Peyer's patch (tissue), 4 donors: Measurements from ENCODE around the gene VPS33A. TPM values are rescaled to one million over a fixed set of nuclear protein-coding genes. Genes with fewer than 3 reads are reported as not detected.
A peak's percentile ranks its signal among the peaks of the same experiment; 100 is the strongest.
"Not testable (repeated sequence)": the region's sequence is repeated elsewhere in the genome, so short reads cannot be mapped to it uniquely, and the experiment has no call there.

Experiments used
- DNase-seq, 3 donors: peaks; one replicate each; pipeline ENCODE4 v3.0.0-alpha.2; 2017 to 2019
- H3K27ac ChIP-seq, 4 donors: fragments of 200-600 bp; sonication (generic); one replicate each; pipeline ENCODE4 v1.5.1; 2016 to 2019
- H3K27me3 ChIP-seq, 2 donors: fragments of 200-600 bp; sonication (generic); one replicate each; pipeline ENCODE4 v1.5.1; 2019
- H3K36me3 ChIP-seq, 3 donors: fragments of 200-600 bp; sonication (generic); one replicate each; pipeline ENCODE4 v1.5.1; 2016 to 2019
- H3K4me1 ChIP-seq, 4 donors: fragments of 200-600 bp; sonication (generic); one replicate each; pipeline ENCODE4 v1.5.1; 2016 to 2019
- H3K4me3 ChIP-seq, 4 donors: fragments of 200-600 bp; sonication (generic); 1 replicate in 3 of 4; 2 replicates in 1 of 4; pipeline ENCODE4 v1.5.1; 2016 to 2019; ENCODE audit warnings: mild to moderate bottlenecking in 1 of 4
- H3K9me3 ChIP-seq, 4 donors: fragments of 200-600 bp; sonication (generic); one replicate each; pipeline ENCODE4 v1.5.1; 2016 to 2019; ENCODE audit warnings: mild to moderate bottlenecking in 1 of 4
- POLR2A ChIP-seq, 2 donors: fragments of 450-650 bp; IDR thresholded peaks; one replicate each; pipeline ENCODE4 v1.5.1; 2017; ENCODE audit warnings: antibody characterized with exemption in 2 of 2, mild to moderate bottlenecking in 2 of 2, moderate library complexity in 2 of 2
- total RNA-seq, 4 donors: library from RNA; depleted of rRNA; stranded (reverse); fragments of >200 nt; gene quantifications; one replicate each; pipeline ENCODE4 v1.1.0, GENCODE V29; 2016
- TF ChIP-seq, protein P1 (sequence below), 6 experiments: fragments of 450-650 bp in 4 of 6; fragments of 200-600 bp in 2 of 6; sonication (generic) in 1 of 6; IDR thresholded peaks; one replicate each; pipeline ENCODE4 v1.5.1; 2017 to 2019; ENCODE audit warnings: antibody characterized with exemption in 6 of 6, mild to moderate bottlenecking in 3 of 6, moderate library complexity in 1 of 6

The VPS33A gene
- total RNA-seq, 4 donors from 2014 or later = 13.1 to 18.2 (median 16.7) TPM

DNA sequence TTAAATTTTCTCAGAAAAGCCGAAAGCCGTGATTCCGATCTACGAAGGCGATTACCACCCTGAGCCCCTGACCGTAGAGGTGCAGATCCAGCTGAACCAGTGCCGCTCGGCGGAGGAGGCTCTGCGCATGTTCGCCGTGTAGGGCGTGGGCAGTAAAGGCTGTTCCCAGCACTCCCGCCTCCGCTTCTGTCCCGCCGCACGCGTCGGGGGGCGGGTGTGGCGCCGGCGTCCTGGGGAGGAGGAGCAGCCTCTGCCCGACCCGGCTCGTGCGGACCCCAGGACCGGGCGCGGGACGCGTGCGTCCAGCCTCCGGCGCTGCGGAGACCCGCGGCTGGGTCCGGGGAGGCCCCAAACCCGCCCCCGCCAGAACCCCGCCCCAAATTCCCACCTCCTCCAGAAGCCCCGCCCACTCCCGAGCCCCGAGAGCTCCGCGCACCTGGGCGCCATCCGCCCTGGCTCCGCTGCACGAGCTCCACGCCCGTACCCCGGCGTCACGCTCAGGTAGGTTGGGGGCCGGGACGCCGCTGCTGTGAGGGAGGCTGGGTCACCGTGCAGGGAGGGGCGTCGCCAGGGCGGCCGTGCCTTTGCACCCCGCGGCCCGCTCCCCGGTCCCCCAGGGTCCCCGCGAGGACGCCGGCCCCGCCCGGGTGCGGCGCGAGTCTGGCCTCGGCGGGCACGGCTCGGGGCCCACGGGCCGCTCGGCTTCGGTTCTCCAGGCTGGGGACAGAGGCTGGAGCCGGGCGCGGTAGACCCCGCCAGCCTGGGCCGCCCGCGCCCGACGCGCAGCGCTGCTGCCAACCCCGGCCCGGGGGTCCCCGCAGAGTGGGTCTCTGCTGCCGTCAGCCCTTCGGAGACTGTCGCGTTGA is 62.8 kb downstream of the VPS33A start, which contains the start of gene B3GNT4:
Gene B3GNT4 (plus strand): TSS at position 409 of the 866 bp plus-strand sequence. CDS start 910 bp downstream, outside the sequence.
- peaks cover 0 to 19% (median 0%) of the 10 kb centered on the region in 3 donors for H3K36me3 ChIP-seq
- peaks cover 0 to 23% (median 14%) of the 10 kb centered on the region in 4 donors for H3K4me1 ChIP-seq
- H3K27me3 ChIP-seq = peaks cover 0 to 18% of the 10 kb centered on the region in 2 donors
- peak within 1 kb of the TSS; percentile 43 to 72 (median 64) for H3K4me3 ChIP-seq
- H3K27ac ChIP-seq = peak within 1 kb of the TSS in 1 of 4 donors; percentile 17
- H3K9me3 ChIP-seq = no peaks in the 10 kb centered on the region
- DNase-seq = peak; percentile 69 to 82 (median 81)
- TF ChIP-seq POLR2A (IDR thresholded peaks at IDR 0.05) = no peak
- TF ChIP-seq, protein P1, sequence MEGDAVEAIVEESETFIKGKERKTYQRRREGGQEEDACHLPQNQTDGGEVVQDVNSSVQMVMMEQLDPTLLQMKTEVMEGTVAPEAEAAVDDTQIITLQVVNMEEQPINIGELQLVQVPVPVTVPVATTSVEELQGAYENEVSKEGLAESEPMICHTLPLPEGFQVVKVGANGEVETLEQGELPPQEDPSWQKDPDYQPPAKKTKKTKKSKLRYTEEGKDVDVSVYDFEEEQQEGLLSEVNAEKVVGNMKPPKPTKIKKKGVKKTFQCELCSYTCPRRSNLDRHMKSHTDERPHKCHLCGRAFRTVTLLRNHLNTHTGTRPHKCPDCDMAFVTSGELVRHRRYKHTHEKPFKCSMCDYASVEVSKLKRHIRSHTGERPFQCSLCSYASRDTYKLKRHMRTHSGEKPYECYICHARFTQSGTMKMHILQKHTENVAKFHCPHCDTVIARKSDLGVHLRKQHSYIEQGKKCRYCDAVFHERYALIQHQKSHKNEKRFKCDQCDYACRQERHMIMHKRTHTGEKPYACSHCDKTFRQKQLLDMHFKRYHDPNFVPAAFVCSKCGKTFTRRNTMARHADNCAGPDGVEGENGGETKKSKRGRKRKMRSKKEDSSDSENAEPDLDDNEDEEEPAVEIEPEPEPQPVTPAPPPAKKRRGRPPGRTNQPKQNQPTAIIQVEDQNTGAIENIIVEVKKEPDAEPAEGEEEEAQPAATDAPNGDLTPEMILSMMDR (IDR thresholded peaks at IDR 0.05) = no peak

DNA sequence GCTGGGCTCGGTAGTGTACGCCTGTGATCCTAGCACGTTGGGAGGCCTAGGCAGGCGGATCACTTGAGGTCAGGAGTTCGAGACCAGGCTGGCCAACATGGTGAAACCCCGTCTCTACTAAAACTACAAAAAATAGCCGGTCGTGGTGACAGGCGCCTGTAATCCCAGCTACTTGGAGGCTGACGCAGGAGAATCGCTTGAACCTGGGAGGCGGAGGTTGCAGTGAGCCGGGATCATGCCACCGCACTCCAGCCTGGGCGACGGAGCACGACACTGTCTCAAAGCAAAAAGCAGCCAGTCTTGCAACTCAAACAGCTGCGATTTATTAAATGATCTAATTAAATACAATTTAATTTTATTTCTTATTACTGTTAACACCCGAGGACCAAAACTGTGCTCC is 63.5 kb downstream of the VPS33A start:
- Histone ChIP-seq H3K4me1 (peaks cover 0 to 23% (median 14%) of the 10 kb centered on the region in 4 donors), H3K27me3 (peaks cover 0 to 18% of the 10 kb centered on the region in 2 donors), H3K4me3 (peak overlapping the region in 3 of 4 donors; percentile 61 to 72 (median 67)), H3K36me3 (peaks cover 0 to 12% (median 0%) of the 10 kb centered on the region in 3 donors)
- H3K9me3 ChIP-seq, H3K27ac ChIP-seq, DNase-seq: not testable (repeated sequence)

DNA sequence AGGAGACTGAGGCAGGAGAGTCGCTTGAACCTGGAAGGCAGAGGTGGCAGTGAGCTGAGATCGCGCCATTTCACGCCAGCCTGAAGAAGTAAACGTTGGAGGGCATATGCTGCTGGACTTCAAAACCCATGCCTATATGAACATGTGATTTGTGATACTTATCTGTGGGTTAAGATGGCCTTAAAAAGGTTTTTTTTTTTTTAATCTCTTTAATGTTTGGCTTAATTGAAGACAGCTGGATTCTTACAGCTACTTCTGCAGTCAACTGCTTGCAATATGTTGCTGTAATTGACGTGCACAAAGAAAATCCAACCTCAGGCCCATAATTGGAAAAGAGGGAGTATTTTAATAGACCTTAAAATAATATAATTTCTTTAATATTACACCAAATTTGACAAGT is 64.3 kb downstream of the VPS33A start:
- H3K9me3 ChIP-seq = no peaks in the 10 kb centered on the region
- H3K36me3 ChIP-seq = peaks cover 0 to 4% (median 0%) of the 10 kb centered on the region in 3 donors
- H3K27ac ChIP-seq = no peak overlapping the region
- no peak for TF ChIP-seq POLR2A (IDR thresholded peaks at IDR 0.05)
- TF ChIP-seq, protein P1 (IDR thresholded peaks at IDR 0.05) = no peak
- H3K27me3 ChIP-seq = peaks cover 0 to 18% of the 10 kb centered on the region in 2 donors
- H3K4me1 ChIP-seq = peaks cover 0 to 23% (median 14%) of the 10 kb centered on the region in 4 donors
- DNase-seq = no peak
- H3K4me3 ChIP-seq = no peak overlapping the region

DNA sequence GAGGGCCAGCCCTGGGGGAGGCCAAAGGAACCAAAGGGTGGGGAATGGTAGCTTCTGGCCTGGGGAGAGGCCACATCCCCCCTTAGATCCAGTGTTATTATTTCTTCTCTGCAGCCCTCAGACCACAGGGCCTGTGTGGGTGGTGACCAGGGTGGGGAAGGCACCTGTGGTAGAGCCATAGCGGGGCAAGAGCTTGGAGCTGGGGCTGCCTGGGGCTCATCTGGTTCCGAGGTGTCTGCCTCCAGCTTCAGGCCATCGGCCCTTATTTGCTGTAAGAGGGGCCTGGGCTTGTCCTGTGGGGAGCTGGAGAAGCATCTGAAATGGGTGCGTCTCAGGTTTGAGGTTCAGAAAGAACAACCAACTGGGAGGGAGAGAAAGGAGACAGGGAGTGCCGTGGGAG is 64.9 kb downstream of the VPS33A start:
- Histone ChIP-seq H3K9me3 (no peaks in the 10 kb centered on the region), H3K4me1 (peaks cover 0 to 23% (median 14%) of the 10 kb centered on the region in 4 donors), H3K27ac (no peak overlapping the region), H3K36me3 (no peaks in the 10 kb centered on the region), H3K27me3 (peaks cover 0 to 18% of the 10 kb centered on the region in 2 donors), H3K4me3 (no peak overlapping the region)
- DNase-seq = no peak
- TF ChIP-seq, protein P1 (IDR thresholded peaks at IDR 0.05) = no peak
- no peak for TF ChIP-seq POLR2A (IDR thresholded peaks at IDR 0.05)

DNA sequence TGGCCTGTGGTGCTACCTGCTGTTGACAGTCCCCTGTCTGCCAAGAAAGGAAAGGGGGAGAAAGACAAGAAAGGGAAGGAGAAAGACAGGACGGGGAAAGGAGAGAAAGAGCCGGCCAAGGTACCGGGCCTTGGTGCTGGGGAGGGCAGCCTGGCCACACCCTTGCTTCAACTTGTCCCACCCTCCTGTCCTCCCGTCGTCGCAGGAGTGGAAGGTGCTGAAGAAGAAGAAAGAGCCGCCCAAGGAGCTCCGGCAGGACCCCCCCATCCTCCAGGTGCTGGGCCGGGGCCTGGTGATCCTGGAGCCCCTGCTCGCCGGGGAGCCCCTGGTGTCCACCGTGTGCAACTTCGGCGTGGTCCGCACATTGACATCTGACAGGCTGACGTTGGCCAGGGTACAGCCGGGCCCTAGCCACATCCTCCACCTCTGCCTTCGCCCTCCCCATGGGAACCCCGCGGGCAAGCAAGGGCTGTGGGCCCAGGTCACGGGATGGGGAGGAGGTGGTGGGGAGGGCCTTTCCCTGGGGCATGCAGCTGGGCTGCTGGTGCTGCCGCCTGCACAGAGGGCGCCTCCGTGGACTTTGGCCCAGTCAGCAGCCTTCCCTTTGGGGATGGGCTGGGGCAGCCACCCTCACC is 65.6 kb downstream of the VPS33A start:
- no peak overlapping the region for H3K27ac ChIP-seq
- peaks cover 0 to 18% of the 10 kb centered on the region in 2 donors for H3K27me3 ChIP-seq
- no peak for DNase-seq
- peaks cover 0 to 23% (median 14%) of the 10 kb centered on the region in 4 donors for H3K4me1 ChIP-seq
- no peak overlapping the region for H3K4me3 ChIP-seq
- H3K36me3 ChIP-seq = no peaks in the 10 kb centered on the region
- TF ChIP-seq, protein P1 (IDR thresholded peaks at IDR 0.05) = no peak
- TF ChIP-seq POLR2A (IDR thresholded peaks at IDR 0.05) = no peak
- H3K9me3 ChIP-seq = no peaks in the 10 kb centered on the region
